ENCODE data around the gene TMEM81.

TMEM81 gene, protein sequence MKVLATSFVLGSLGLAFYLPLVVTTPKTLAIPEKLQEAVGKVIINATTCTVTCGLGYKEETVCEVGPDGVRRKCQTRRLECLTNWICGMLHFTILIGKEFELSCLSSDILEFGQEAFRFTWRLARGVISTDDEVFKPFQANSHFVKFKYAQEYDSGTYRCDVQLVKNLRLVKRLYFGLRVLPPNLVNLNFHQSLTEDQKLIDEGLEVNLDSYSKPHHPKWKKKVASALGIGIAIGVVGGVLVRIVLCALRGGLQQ

DNA sequence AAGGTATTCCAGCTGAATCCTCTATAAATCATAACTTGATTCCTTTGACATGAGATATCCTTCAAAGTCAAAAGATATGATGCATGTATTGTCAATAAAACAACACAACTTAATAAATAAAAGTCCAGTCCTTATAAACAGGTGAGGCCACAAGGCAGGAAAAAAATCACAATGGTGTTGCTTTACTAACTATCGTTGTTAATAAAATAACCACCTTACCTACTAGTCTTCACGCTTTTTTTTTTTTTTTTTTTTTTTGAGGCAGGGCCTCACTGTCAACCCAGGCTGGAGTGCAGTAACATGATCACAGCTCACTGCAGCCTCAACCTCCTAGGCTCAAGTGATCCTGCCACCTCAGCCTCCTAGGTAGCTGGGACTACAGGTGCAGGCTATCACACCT is at the start of gene TMEM81:
Gene TMEM81 (minus strand): TSS at position 101 of the 400 bp plus-strand sequence. CDS start 140 bp downstream, outside the sequence.
- no peak for DNase-seq

DNA sequence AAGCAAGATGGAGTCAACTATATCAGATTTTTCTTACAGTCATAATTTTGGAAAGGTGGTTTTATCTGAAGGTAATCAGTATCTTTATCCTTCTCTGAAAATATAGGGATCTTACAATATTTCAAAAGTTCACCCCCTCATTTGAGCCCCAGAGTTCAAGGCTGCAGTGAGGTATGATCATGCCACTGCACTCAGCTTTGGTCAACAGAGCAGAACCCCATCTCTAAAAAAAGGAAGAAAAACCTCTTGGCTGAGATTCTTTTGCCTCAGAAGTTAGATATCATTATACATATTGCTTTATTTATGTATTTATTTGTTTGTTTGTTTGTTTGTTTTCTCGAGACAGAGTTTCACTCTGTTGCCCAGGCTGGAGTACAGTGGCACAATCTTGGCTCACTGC is 49.0 kb upstream of the TMEM81 start:
- no peak for DNase-seq

DNA sequence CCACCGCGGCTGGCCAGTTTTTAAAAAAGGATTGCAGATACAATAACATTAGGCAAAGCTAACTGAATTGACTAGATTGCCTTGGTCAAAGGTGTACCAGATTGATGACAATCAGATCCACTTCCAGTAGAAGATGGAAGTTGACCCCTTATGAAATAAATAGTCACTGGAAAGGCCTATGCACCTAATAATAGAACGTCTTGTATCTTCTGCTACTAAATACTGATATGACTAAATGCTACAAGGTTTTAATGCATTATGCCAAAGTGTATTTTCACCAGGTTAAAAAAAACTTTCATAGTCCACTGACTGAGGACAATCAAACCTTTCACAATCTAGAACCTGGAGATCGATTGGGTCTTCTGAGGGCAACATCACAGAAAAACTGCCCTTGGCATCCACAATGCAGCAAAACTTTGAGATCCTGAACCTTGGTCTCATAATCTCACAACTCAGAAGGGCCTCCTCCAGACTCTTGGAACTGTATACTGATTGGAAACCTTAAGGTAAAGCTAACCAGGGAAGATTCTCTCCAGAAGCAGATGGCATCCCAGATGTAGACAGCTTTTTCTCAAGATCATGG is 45.3 kb upstream of the TMEM81 start:
- no peak for DNase-seq

DNA sequence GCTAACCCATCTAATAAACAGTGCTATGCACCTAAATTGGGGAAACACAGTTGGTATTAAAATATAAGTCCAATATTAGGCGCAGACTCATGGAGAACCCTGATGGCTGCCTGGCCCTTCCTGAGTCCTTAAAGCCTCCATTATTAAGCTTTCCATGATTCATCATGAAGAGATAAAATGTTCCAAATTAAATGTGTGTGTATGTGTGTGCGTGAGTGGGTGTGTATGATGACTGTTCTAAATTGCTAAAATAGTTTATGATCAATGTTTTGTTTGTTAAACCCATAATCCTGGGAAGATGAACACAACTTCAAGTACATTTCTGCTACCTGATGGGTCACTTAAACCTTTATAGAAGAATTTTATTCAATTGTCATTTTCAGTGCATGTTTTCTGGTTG is 43.8 kb upstream of the TMEM81 start:
- no peak for DNase-seq

DNA sequence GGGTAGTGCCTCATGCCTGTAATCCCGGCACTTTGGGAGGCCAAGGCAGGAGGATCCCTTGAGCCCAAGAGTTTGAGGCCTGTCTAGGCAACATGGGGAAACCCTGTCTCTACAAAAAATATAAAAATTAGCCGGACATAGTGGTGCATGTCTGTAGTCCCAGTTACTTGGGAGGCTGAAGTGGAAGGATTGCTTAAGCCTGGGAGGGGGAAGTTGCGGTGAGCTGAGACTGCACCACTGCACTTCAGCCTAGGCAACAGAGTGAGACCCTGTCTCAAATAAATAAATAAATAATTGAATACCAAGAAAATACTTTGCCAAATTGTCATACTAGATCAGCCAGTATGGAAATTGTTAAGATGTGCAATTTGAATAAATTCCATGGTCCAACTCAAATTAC is 43.4 kb upstream of the TMEM81 start:
- no peak for DNase-seq

DNA sequence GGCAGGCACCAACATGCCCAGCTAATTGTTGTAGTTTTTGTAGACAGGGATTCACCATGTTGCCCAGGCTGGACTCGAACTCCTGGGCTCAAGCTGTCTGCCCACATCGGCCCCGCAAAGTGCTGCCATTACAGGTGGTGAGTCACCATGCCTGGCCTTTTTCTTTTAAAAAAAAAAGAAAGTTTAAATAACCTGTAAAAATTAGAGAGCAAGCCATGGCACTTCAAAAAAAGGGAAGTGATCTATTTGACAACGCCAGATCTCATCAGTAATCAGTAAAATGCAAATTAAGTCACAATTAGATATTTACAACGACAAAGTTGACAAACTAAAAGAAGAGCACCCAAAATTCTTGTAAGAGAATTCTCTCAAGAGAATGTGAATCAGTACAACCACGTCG is 40.5 kb upstream of the TMEM81 start:
- no peak for DNase-seq

DNA sequence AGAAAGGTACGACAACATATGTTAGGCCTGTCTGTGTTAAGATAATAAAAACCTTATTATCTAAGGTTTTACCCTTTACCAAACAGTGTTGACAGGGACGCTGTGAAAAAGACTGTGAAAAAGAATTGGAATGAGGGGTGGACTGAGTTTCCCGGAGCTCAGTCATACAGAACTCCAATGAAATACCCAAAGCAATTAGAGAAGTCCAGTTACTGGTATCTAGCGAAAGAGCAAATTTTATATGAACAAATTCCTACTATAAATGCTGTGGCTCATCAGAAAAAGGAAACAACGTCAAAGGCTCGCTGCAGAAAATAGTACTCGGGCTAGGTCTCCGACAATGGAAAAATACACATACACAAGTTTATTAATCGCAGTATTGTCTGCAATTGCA is 38.2 kb upstream of the TMEM81 start:
- DNase-seq = no peak

DNA sequence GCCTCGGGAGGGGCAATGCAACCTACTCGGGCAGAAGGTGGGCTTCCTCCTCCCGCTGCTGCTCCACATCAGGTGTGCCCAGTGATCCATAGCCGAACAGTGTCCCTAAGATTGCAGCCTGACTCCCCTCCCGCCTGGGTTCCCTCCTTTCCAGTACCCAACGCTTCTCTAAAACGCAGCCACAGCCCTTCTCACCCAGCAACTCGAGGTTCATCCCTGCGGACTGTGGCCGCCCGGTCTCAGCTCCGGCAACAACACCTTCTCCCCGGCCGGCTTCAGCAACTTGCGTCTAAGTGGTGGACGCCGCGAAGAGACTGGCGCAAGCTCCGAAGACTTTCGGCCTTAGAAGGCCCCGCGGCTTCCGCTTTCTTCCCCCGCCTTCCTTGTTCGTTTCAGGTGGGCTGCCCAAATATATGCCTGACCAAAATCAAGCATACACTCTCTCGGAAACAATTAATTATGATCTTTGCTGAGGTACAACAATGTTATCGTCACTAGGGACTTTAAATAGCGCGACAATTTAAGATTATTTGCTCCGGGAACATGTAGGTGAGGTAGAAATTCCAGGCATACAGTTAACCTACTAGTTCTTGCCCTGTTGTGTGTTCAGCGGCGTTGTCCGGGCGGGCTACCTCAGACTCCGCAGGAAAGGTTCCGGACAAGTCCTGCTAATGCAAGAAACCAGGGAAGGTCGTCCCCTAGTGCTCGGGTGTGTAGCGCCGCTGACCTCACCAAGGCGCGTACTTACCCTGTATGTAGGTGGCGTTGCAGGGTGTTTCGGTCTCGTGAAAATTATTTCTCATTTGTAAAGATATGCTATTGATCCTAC is 37.6 kb upstream of the TMEM81 start, which contains the start of gene RBBP5:
Gene RBBP5 (minus strand): TSS at position 319 of the 829 bp plus-strand sequence. CDS start 105 bp downstream, at position 214.
- peak; percentile 97 for DNase-seq

DNA sequence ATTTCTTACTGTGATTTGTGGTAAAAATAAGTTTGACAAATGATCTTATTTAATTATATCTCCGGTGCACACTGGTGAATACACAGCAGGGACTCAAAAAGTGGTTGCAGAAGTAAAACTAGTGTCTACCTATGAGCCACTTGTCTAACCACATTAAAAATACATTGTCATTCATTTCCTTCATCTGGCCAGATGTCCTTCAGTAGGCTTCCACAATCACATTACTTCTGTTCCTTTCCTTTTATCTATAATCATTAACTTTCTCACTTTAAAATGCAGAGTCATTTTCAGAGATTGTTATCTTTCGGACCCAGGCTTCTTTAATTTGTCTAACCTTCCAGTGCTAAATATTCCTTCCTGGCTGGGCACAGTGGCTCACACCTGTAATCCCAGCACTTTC is 34.5 kb upstream of the TMEM81 start:
- no peak for DNase-seq

DNA sequence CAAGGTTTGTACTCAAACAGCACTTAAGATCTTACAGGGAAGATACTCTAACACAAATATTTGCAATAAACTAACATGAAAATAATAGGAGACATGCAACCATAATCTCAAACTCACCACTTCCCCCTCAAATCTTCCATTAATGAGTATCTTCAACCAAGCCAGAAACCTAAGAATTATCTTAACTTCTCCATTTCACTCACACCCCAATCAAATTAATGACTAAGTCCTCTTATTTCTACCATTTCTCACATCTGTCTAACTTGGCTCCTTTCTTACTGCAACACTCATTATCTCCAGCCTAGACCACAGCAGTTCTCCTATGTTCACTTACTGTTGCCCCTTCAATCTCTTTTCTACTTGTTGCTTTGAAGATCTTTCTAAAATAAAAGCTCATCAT is 27.1 kb upstream of the TMEM81 start:
- DNase-seq = no peak

DNA sequence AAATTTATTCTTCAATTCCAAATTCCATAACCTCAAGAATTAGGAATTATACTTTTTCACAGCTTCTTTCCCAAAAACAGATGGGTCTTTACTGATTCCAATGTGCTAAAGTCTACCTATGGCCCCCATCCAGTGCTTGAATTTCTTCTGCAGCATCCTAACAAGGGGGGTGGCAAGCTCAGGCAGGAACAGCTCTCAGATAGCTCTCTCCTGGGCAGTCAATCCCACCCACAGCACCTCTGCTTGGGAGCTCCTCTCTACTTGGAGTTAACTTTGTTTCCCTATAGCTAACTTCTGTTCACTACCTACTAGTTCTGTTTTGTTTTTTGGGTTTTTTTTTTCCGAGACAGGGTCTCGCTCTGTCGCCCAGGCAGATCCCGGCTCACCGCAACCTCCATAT is 25.5 kb upstream of the TMEM81 start:
- DNase-seq = no peak

DNA sequence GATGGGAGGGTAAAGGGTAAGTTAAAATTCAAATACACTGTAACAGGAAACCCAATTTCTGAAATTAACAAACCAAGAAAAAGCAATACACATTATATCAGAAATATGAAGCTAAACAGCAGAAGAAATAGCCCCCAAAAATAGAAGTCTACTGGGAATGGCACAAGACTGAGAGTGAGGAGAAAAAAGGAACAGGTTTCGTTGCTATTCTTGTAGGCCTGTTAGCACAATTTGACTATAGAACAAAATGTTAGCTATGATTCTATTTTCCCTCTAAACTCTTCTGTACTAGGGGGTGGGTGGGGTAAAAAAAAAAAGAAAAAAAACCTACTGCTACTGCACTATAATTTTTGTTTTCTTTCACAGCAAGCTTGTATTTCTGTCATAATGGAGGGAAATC is 25.0 kb upstream of the TMEM81 start:
- DNase-seq = no peak

DNA sequence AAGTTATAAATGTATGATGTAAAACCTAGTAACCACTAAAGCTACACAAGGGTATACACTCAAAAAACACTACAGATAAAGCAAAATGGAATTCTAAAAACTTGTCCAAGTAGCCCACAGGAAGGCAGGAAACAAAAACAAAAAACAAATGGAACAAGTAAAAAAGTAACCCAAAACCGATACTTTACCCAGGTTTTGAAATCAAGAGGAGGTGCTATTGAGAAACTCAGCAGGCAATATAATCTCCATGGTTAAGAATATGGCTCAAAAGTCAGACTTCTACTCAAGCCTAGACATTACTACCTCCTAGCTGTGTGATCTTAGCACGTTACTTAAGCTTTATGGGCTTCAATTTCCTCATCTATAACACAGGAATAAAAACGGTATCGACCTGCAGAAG is 24.2 kb upstream of the TMEM81 start:
- DNase-seq = no peak

DNA sequence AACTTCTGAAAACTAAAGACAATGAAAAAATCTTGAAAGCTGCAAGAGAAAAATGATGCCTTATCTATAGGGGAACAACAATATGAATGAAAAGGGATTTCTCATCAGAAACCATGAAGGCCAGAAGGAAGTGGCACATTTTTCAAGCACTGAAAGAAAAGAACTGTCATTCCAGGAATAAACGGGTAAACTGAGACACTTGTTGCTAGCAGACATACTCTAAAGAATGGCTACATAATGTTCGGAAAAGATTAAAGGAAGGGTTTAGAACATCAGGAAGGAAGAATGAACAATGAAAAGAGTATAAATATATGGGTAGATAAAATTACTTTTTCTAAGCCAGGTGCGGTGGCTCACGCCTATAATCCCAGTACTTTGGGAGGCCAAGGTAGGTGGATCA is 23.1 kb upstream of the TMEM81 start:
- no peak for DNase-seq

DNA sequence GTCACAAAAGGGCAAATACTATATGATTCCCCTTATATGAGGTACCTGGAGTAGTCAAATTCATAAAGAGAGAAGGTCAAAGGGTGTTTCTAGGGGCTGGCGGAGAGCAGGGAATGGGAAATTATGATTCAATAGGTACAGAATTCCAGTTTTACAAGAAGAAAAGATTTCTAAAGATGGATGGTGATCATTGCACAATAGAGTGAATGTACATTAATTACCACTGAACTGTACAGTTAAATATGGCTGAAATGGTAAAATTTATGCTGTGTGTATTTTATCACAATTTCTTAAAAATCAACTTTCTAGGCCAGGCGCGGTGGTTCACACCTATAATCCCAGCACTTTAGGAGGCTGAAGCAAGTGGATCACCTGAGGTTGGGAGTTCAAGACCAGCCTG is 18.1 kb upstream of the TMEM81 start:
- no peak for DNase-seq

DNA sequence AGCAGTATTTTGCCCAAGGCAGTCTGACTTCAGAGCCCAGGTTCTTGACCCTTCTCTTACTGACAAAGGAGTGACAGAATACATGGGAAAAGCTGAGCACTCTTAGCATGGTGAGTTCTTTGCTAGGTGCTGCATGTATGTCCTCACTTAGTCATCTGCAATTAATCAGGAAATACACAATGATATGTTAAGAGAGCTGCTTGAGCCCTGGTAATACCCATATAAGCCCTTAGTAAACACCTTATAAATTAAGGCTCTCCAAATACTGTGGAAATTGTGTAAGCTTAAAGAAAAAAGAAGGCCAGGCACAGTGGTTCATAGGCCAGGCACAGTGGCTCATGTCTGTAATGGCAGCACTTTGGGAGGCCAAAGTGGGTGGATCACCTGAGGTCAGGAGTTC is 14.0 kb upstream of the TMEM81 start:
- no peak for DNase-seq

DNA sequence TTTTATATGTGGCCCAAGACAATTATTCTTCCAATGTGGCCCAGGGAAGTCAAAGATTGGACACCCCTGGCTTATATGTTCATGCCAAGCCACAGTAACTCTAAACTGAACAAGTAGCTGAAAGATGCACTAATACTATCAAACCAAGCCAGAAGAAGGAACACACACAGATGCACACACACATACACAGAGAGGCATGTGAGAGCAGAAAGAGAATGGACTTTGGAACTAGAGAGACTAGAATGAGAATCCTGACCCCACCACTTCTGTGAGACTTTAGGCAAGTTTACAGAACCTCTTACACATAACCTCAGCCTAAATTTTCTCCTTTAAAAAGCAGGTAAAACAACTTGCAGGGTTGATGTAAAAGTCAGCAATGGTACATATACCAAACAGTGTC is 11.2 kb upstream of the TMEM81 start:
- DNase-seq = no peak

DNA sequence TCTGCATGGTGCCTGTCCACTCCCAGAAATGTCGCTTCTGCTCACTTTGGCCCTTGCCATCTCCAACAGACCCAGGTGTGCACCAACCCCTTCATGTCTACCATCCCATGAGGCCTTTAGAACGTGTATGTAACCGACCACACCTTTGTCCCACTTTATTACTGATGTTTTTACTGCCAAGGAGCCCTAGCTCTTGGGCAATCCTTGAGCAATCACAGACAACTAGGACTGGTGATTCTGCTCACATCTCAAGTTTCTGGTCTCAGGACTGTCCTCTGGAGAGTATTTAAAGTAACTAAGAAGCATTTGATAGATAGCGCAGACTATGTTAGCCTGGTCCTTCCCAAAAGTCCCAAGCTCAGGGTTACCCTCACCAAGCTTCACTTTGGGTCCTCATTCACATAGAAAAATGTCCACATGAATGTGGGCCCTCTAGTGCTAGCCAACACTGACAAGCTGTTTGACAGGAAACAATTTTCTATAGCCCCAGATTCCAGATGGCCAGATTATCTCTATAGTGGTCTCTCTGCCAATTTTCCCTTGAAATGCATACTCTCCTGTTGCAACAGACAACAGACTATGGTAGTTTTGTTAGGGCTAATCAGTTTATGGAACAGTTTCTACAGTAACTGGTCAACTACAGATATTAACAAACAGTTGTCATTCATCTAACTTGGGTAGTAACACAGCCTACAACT is 6.9 kb upstream of the TMEM81 start:
- no peak for DNase-seq

DNA sequence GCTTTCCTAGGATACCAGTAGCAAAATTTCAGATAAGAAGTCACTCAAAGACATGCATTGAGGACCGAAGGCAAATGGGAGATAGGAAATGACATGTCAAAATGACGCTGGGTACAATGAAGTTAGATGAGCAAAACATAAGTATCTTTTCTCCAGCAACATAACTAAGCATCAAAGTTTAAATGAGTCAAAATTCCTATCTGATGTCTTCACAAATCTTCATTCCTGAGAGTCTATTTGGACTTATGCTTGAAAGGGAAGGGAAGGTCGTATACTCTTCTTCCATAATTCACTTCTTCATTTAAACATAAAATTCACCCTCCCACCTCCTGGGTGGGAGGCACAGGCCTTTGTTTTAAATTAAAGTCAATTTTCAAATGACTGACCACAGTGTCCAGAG is 4.1 kb upstream of the TMEM81 start:
- peak; percentile 31 for DNase-seq

DNA sequence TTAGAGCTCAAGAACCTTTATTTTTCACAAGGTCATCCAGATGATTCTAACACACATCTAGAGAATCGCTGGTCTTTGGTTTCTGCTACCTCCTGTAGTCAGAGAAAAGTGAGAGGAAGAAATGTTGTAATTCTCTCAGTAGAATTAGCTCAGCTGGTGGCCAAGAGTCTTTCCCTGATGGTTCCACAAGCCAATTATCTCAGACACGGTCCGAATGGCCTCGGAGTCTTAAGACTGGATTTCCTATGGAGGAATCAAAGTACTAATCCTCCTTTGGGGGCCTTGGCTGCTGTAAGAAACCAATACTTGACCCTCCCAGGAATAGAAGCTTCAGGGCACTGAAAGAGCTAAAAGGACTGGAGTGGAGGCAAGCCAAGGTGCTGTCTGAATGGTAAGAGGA is 1.8 kb downstream of the TMEM81 start:
- DNase-seq = no peak

DNA sequence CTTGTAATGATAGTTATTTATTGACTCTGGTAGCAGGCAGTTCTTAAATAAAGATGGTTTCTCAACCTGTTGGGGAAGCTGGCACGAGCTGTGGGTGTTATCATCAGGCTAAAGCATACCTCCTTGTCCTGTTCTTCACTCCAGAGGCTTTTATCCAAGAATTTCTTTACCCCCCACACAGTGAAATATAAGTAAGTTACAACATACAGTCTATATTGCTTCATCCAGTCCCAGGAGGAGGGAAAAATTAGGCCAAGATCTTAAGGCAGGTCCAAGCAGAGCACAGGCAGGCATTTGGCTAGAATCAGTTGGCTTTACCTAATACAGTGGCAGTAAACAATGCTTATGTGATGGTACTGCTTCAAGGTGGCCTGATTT is 6.3 kb downstream of the TMEM81 start:
- no peak for DNase-seq

DNA sequence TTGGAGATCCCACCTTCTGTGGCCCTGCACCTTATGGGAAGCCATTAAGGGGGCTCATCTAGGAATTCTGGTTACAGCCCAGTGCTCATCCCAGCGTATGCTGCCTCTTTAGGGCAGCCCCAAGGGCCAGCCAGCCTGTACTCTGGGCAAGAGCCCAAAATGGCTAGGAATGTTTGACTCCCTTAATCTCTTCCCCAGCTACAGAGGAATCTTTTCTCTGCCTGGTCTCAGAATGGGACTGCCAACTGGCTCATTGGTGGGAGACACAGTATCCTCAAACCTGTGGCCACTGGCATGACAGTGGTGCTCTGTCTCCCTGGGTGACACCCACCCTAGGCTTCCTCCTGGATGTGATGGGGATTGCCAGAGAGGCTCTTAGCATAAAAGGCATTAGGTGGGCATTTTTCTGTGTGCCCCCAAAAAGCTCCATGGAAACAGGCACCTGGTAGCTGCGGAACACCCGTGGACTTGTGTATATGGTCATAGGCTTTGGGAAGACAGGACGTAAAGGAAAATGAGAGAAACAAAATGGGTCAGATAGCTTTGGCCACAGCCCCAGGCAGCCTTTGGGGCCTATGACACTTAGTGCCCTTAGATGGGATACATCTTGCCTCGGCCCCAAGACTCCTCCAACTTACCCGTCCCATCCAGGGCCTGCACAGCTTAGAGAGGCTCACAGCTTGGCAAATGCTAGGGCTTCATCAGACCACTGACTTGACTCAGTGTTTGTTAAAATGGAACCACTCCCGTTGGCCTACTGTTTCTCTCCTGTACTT is 6.9 kb downstream of the TMEM81 start:
- DNase-seq = no peak

DNA sequence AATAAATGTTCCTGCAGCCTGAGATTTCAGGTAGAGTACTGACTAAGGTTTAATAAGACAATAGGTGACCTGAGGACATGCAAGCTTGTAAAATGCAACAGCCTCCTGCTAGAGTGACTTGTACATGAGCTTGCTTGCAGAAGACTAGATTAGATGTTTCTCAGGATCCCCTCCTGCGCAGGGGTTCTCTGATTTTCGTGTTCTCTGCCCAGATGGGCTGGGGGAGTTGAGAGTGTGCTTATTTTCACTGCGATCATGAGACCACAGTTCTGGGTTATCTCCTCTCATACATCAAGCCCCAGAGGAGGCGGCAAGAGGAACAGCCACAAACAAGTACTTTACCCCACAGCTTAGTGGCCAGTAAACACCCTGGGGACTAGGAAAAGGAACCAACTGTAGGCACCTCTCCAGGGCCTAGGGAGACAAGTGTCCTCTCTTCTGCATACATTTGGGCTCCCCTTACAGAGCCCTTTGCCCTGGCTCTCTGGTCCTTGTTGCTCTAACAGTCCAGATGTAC is 8.0 kb downstream of the TMEM81 start:
- DNase-seq = no peak

All from HCEC 1CT (cell line).